Renal cortex interstitium (tissue), 11 donors: ENCODE data around the gene KCNJ5. TPM values are rescaled to one million over a fixed set of nuclear protein-coding genes. Genes with fewer than 3 reads are reported as not detected.
A peak's percentile ranks its signal among the peaks of the same experiment; 100 is the strongest.

Experiments
- DNase-seq, 11 donors: peaks; one replicate each; pipeline ENCODE4 v3.0.0-alpha.2; 2013; ENCODE audit warnings: low read depth in 9 of 11, low spot score in 4 of 11; ENCODE audit errors: extremely low read depth in 1 of 11
- polyA plus RNA-seq, 3 donors: library from polyadenylated mRNA; unstranded; fragments of 120-200 nt; gene quantifications; one replicate each; pipeline ENCODE4 v1.2.1, GENCODE V29; 2013; ENCODE audit not compliant: insufficient read length in 3 of 3

KCNJ5 gene
- polyA plus RNA-seq, 3 donors, result 3.7 to 5.4 (median 4.2) TPM

DNA sequence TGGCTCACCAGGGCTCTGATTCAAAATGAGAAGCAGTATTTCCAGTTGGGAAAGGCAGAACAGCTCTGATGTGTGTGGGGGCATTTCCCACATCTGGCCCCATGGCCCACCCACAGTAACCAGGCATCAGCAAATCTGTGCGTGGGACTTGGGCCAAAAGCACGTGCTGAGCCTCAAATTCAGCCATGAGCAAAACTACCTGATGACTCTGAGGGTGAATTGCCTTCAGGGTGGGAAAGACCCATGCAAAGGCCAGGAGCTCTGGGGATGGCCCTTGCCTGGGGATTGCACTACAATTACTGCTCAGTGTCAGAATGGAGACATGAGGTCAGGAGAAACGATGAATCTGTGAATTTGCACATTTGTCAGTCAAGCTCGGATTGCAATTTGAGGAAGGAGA, 30.6 kb downstream of the KCNJ5 start:
- DNase-seq, result no peak

DNA sequence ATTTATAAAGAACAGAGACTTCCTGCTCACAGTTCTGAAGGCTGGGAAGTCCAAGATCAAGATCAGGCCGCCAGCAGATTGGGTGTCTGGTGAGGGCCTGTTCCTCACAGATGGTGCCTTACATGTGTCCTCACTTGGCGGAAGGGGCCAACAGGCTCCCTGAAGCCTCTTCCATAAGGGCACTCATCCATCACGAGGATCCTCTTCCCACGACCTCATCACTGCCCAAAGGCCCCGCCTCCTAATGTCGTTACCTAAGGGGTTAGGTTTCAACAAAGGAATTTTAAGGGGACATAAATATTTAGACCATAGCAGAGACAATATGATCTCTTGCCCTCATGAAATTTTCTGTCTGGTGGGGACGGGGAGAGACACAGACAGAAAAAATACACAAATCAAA, 32.9 kb downstream of the KCNJ5 start:
- no peak for DNase-seq

DNA sequence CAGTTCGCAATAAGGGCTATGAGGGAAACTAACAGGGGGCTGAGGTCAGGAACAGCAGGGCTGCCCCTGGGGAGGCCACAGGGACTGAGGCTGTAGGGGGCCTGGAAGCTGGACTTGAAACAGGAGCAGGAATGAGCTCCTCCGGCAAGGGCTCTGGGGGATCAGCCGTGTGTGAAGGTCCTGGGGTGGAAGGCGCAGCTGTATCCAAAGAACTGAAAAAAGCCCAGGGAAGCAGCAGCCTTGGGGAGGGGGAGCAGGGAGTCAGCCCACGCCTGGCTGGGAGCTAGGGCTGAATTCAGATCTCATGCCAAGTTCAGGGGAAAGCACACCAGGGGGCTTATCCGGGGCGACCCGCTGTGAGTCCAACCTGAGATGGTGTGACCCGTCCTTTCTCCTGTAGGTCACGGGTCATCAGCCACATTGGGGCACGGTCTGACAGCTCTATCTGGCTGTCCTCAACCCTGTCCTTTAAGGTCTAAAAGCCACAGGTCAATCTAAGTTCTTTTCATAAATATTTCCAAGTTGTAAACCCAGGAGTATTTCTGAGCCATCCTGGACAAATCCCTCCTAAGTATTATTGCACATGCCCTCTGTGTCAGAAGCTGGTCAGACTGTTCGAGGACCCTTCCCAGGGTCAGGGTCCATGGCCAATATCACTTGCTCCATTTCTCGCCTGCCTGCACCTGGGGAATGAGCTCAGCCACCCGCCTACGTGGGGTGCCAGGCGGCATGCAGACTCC, 33.5 kb downstream of the KCNJ5 start:
- DNase-seq, result no peak

DNA sequence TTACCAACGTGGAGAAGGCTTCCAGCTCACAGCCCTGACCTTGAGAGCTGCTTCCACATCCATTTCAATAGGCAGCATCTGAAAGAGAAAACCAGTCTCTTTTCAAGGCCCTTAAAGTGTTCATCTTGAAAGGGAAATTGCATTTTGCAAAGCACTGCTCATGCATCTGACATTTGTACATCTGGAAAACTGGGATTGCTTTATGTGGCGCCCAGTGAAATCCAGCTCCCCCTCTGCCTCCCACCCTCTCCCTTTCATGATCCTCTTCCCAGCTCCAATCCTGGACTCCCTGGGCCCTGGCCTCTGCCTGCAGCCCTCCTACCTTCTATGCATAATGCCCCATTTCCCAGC, 34.1 kb downstream of the KCNJ5 start:
- no peak for DNase-seq

DNA sequence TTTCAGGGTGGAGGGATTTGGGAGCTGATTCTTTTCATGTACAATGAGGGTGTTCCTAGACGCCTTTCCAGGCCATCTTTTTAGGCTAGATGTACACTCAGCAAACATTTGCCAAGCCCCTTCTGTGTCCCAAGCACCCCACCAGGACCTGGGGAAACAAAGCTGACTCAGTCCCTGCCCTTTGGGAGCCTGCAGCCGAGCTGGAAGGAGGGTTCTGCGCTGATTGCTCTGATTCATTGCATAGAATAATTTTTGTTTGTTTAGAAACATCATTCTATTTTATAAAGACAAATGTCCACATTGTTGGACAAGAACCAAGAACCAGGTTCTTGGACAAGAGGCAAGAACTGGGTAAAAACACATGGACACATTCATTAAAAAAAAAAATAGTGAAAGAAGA, 34.8 kb downstream of the KCNJ5 start:
- no peak for DNase-seq

DNA sequence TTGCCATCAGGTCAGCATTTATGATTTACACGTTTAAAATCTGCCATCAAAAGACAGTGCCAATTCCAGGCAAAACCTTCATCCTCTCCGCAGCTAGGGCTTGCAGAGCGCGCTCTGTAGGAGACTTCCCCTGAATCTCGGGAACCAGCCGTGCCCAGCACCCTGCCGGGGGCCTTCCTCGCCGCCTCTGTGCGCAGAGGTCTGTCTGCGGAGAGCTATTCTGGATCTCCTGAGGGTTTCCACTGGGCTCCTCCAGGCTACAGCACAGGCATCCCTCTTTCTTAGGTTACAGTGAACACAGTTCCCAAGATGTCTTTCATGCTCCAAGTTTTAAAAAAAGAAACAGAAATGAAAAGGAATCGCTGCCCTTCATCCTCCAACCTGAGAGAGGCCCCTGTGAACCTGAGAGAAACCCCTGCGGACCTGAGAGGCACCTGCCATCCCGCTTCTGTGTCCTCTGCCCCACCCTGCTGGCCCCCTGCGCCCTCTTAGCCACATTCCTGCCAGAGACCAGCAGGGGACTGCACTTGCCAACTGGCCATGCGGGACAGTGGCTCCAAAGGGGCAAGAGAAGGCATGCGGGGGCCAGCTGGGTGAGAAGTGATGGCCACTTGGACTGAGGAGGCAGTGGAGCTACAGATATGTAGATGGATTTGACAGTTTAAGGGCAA, 35.4 kb downstream of the KCNJ5 start:
- no peak for DNase-seq

DNA sequence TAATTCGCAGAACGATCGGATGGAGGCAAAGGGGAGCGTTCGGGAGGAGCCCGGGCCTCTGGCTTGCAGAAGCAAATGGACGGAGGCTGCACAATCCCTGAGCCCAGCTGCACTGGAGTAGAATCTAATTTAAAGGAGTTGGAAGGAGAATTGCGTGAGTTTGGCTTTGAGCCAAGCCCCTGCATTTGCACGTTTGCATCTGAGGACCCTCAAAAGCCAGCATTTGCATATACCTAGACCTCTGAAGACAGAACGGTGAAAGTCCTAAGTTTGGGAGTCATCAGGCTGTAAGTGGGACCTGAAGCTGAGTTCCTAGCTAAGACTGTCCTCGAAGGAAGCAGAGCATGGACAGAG, 35.9 kb downstream of the KCNJ5 start:
- no peak for DNase-seq

DNA sequence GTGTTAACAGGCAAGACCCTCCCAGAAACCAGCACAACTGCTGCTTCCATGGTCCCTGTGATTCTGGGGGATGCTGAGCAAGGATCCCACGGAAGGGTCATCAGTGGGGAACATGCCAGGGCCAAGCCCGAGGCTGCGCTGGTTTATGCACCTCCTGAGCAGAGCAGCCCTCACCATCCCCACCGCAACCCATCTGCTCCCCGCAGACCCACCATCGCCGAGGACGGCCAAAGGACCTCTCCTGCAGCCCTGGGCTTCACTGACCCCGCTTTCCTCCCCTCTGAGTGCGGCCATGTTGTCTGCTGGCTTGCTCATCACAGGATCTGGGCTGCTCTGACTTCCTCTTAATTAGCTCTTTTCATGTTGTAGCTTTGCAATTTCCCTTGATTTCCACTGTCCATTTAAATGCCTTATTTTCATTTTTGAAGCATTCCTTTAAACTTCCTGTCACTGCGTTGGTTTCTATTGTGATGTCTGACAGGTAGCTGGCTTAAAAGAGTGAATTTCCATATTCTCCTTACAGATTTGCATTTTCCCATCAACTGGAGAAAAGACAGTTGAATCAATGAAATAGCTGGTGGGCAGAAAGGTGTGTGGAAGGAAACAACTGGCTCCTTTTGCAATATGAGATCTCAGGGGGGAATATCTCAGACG, 36.7 kb downstream of the KCNJ5 start:
- no peak for DNase-seq

DNA sequence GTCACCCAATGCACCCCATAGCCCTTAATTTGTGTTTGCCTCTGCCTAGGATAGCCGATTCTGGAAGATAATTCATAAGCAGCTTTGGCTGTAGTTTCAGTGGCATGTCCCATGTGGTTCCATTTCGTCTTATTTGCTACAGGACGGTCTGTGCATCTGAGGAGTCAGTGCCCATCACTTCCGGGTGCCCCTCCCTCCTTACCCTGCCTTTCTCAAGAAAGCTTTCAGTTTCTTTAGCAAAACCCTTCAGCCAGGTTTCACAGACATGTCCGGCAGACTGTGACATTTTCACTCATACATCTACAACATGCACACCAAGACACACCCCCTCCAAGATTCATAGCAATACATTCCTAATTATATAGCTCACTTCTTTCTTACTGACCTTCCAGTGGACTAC, 37.2 kb downstream of the KCNJ5 start:
- no peak for DNase-seq

DNA sequence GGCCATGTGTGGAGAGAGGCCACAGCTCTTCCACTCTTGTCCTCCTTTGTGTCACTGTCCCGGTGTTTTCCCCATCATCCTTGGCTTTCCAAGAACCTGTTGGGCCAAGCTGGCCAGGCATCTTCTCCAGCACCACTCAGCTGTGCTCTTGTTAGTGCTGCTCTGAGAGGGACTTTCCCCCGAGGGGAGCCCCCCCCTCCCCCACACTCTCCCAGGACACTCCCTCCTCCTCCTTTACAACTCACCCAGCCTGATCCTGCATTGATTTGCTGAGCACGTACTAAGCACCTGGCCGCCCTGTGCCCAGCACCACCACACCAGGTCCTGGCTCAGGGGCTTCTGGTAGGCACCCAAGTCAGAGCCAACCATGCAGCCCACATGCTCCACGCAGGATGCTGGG, 38.3 kb downstream of the KCNJ5 start:
- no peak for DNase-seq

DNA sequence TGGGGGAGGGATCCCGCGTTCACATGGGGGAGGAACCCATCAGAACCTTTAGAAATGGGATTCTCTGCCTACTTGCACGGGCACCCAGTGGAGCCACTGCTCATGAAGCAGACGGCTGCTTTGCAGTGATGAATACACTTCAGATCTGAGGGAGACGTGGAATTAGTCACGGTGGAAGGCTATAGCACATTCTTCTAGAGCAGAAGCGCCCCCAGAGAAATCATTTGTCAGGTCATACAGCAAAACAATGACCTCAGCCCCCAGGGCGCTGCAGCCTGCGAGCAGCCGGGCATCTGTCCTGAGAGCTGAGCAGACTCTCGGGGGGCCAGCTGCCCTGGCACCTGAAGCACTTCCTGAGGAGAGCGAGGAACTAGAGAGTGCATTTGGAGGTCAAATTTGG, 38.8 kb downstream of the KCNJ5 start:
- DNase-seq, result no peak

DNA sequence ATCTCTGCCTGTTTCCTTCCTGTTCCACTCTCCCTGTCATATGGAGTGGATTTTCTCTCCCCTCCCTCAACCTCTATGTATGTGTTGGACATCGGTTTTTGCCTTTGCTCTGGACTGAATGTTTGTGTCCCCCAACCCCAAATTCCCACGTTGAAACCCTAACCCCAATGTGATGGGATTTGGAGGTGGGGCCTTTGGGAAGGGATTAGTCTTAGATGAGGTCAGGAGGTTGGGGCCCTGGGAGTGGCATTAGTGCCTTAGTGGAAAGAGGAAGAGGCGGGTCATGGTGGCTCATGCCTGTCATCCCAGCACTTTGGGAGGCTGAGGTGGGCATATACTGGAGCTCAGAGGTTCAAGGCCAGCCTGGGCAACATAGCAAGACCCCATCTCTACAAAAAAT, 39.9 kb downstream of the KCNJ5 start:
- no peak for DNase-seq

DNA sequence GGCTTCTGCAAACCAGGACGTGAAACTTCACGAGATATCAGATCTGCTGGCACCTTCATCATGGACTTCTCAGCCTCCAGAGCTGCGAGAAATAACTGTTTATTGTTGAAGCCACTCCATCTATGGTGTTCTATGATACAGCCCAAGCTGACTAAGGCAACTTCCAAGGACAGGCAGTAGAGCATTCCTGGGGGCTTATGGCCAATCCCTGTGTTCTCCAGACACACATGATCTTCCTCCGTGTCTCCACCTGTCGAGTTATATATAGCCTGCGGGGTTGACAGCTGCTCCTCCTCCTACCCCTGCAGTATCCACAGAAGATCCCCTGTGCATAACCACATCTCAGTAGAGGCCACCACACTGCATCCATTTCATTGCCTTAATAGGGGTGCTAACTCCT, 40.5 kb downstream of the KCNJ5 start:
- no peak for DNase-seq

DNA sequence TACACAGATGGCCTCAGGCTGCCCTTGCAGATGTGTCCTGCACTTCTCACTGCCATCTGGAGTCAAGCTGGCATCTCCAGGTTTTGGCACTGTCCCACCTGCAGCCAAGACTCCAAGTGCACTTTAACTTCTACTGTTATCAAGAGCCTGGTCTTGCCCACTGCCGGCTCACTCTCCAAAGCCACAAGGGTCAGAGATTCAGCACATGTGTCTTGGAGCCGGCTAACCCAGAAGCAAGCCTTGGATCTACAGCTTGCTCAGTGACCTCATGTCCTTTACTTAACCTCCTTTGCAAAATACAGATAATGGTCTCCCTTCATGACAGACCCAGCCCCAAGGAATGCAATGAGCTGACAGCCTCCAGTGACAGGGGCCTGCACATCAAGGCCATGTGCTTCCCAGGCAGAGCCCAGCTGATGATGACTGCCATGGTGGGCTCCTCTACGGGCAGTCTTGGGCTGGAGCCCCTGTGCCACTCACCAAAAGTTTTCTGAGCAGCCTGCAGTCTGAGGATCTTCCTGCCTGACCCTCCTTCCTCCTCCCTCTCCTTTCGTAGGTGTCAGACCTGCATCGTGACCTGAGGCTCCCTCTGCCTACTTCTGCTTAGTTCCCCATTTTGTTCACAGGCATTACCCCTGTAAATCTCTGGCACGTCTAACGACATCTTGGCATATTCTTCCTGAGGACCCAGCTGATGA, 42.5 kb downstream of the KCNJ5 start:
- DNase-seq, result no peak

DNA sequence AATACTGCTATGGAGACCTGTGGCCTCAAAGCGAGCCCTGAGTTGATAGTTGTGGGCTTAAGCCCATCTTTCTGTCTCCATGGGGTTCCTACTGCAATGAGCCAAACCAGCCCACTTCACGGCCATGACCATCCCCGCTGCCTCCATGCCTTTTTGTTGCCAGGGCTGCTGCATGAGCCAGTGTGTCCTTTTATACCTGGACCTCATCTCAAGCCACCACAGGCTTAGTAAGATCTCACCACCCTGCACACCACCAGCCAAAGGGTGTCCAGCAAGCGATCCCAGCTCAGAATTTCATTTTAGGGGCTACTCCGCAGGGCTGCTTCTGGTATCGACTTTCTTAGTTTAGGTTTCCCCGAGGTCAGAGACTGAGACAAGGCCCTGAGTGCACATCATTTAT, 43.2 kb downstream of the KCNJ5 start:
- DNase-seq, result no peak

DNA sequence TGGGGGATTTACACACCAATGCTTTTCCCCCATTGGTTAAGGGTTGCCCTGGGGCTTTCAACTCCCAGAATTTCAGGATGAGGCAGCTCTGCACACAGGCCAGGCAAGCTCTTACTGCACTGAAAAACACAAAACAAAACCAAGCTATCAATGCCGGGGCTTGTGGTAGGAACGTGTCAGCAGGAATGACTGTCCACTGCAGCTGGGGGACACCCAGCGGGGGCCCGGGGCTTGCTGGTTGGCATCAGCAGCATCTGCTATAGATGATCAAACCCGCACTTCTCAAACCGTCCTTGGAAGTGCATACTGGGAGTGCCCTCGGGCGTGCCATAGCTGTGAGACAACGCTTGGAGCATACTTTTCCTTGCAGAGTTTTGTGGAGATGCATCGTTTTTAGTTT, 43.8 kb downstream of the KCNJ5 start:
- DNase-seq, result no peak

DNA sequence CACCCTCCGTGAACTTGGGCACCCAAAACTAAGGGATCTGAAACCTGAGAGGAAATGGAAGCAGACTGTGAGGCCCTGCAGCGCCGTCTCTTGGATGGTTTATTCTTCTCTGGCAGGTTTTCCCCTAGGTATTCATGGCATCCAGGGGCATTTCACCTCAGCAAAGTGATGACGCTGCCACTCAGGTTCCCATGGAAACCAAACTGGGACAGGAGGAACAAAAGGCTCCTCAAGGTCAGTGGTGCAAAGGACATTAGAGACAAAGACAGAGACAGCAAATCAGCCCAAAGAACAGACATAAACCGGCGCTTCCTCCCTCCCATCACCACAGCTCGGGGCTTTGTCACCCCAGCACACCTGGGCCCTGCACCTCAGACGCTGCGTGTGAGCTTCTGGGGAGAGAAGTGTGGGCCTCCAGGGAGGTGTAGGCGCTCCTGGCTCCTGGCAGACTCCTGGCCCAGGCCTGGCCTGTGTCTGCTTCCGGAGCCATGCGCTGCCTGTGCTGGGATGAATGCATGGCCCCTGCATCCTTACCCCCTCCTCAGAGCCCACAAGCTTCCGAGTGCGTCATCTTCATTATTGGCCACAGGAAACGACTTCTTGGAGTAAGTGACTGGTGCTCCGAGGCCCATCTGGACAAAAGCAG, 45.6 kb downstream of the KCNJ5 start:
- DNase-seq, result peak in 4 of 11 donors; percentile 63 to 73 (median 67)

DNA sequence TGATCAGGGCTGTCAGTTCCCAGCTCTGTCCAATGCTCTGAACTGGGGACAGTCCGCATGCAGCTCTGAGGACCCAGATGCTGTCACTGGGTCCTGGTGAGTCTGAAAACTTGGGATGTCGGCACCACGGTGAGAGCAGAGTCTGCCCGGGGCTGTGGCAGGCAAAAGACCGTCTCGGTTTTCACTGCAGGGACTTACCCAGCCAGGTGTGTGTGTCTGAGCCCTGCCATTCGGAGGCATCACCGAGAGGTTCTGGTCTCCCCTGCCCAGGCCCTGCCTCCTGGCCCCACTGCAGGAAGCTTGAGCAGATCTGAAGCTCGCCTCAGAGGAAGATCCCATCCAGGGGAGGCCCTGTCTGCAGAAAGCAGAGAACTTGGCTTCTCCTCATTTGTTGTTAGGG, 46.3 kb downstream of the KCNJ5 start:
- DNase-seq, result no peak

DNA sequence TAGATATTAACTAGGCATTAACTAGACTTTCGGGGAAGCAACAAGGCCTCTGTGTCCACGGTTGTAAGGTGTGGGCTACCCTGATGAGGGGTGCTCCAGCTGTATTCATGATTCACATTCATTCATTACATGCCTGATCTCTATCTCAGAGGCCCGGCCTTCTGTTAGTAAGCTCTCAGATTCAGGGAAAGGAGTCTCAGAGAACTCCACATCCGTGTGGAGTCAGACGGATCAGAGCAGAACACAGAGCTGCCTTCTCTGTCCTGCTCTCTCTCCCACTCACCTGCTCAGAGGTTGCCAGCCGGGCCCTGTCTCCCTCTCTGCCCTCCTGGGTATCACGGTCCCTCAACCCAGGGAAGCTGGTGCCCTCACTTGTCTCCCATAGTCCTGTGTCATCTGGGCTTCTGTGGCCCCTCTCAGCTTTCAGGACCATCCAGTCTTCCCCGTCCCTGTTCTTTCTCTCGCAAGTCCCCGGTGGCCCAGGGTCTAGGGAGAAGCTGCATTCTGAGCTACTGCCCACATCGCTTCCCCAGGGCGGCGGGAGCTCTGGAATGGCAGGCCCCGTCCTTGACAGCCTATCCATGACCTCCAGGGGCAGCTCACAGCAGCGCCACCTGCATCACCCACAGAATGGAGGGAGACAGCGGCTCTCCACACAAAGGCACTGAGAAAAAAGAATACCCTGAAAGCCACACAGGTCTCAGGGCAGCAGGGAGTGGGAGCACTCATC, 47.2 kb downstream of the KCNJ5 start:
- no peak for DNase-seq
